ENCODE results near the gene E2F4. TPM values are rescaled to one million over a fixed set of nuclear protein-coding genes. Genes with fewer than 3 reads are reported as not detected.

Gene E2F4
- total RNA-seq, 1 donor from 2014 or later = 97.0 TPM

GRCh38 chr16:67174706-67175231, 17.2 kb upstream of the E2F4 start:
- Mint-ChIP-seq H3K27ac (ENCODE audit: unreplicated experiment) (no peak overlapping the region), H3K4me1 (peaks cover 35% of the 10 kb centered on the region), H3K36me3 (ENCODE audit: low read depth) (peaks cover 2% of the 10 kb centered on the region), H3K4me3 (peak overlapping the region; percentile 54), H3K27me3 (ENCODE audit: low read depth) (peaks cover 64% of the 10 kb centered on the region), H3K9me3 (no peaks in the 10 kb centered on the region)
- no peak for TF ChIP-seq CTCF (conservative IDR thresholded peaks at IDR 0.05)
- no peak for DNase-seq (ENCODE audit: low read depth, low spot score)

- peaks cover 2% of the 10 kb centered on the region for H3K36me3 Mint-ChIP-seq (ENCODE audit: low read depth)
- peak overlapping the region; percentile 5 for H3K4me3 Mint-ChIP-seq
- H3K4me1 Mint-ChIP-seq = peaks cover 19% of the 10 kb centered on the region
- peaks cover 49% of the 10 kb centered on the region for H3K27me3 Mint-ChIP-seq (ENCODE audit: low read depth)
- H3K27ac Mint-ChIP-seq (ENCODE audit: unreplicated experiment) = no peak overlapping the region
- no peaks in the 10 kb centered on the region for H3K9me3 Mint-ChIP-seq
- no peak for DNase-seq (ENCODE audit: low read depth, low spot score)
- no peak for TF ChIP-seq CTCF (conservative IDR thresholded peaks at IDR 0.05)
Measured at GRCh38 chr16:67176662-67177061, 15.3 kb upstream of the E2F4 start.

GRCh38 chr16:67177743-67178699, 13.9 kb upstream of the E2F4 start:
- H3K27ac Mint-ChIP-seq (ENCODE audit: unreplicated experiment) = no peak overlapping the region

GRCh38 chr16:67179421-67180080, 12.4 kb upstream of the E2F4 start:
- H3K4me3 Mint-ChIP-seq = peak overlapping the region; percentile 54
- H3K36me3 Mint-ChIP-seq (ENCODE audit: low read depth) = peaks cover 2% of the 10 kb centered on the region
- no peak for DNase-seq (ENCODE audit: low read depth, low spot score)
- peak; percentile 26 for TF ChIP-seq CTCF (conservative IDR thresholded peaks at IDR 0.05)
- H3K4me1 Mint-ChIP-seq = peaks cover 5% of the 10 kb centered on the region
- peaks cover 33% of the 10 kb centered on the region for H3K27me3 Mint-ChIP-seq (ENCODE audit: low read depth)
- no peak overlapping the region for H3K27ac Mint-ChIP-seq (ENCODE audit: unreplicated experiment)
- H3K9me3 Mint-ChIP-seq = no peaks in the 10 kb centered on the region

More at GRCh38 chr16:67177743-67178699, 13.9 kb upstream of the E2F4 start:
- Mint-ChIP-seq H3K4me1 (peaks cover 16% of the 10 kb centered on the region), H3K36me3 (ENCODE audit: low read depth) (peaks cover 2% of the 10 kb centered on the region), H3K4me3 (peak overlapping the region; percentile 66), H3K27me3 (ENCODE audit: low read depth) (peaks cover 41% of the 10 kb centered on the region), H3K9me3 (no peaks in the 10 kb centered on the region)
- no peak for DNase-seq (ENCODE audit: low read depth, low spot score)
- peak; percentile 20 for TF ChIP-seq CTCF (conservative IDR thresholded peaks at IDR 0.05)

- H3K9me3 Mint-ChIP-seq = no peaks in the 10 kb centered on the region
- TF ChIP-seq CTCF (conservative IDR thresholded peaks at IDR 0.05) = no peak
- H3K36me3 Mint-ChIP-seq (ENCODE audit: low read depth) = peaks cover 2% of the 10 kb centered on the region
- H3K27ac Mint-ChIP-seq (ENCODE audit: unreplicated experiment) = no peak overlapping the region
- H3K4me1 Mint-ChIP-seq = peaks cover 7% of the 10 kb centered on the region
- DNase-seq (ENCODE audit: low read depth, low spot score) = no peak
- peaks cover 37% of the 10 kb centered on the region for H3K27me3 Mint-ChIP-seq (ENCODE audit: low read depth)
- peak overlapping the region; percentile 54 for H3K4me3 Mint-ChIP-seq
Measured at GRCh38 chr16:67180166-67180565, 11.8 kb upstream of the E2F4 start.

All from neural crest cell (in vitro differentiated cells).